Activated CD4-positive, alpha-beta T cell treated with anti-CD3 and anti-CD28 coated beads, Interleukin-2, amount 10 ng/mL, durations not matched to agents 24 days and 14 days (primary cell): Measurements from ENCODE around the gene THBS3. TPM values are rescaled to one million over a fixed set of nuclear protein-coding genes. Genes with fewer than 3 reads are reported as not detected.
A peak's percentile ranks its signal among the peaks of the same experiment; 100 is the strongest.
"Not testable (repeated sequence)": the region's sequence is repeated elsewhere in the genome, so short reads cannot be mapped to it uniquely, and the experiment has no call there.

Experiments
- DNase-seq: peaks from one replicate; pipeline ENCODE4 v3.0.0; 2022
- H3K27ac Mint-ChIP-seq: one replicate; pipeline ENCODE4 v1.8.0; 2022; ENCODE audit warnings: mild to moderate bottlenecking, mixed read lengths
- H3K27me3 Mint-ChIP-seq: one replicate; pipeline ENCODE4 v1.8.0; 2022; ENCODE audit warnings: mixed read lengths
- H3K36me3 Mint-ChIP-seq: one replicate; pipeline ENCODE4 v1.8.0; 2022; ENCODE audit warnings: low read depth, mild to moderate bottlenecking, mixed read lengths
- H3K4me1 Mint-ChIP-seq: one replicate; pipeline ENCODE4 v1.8.0; 2021; ENCODE audit warnings: mixed read lengths
- H3K4me3 Mint-ChIP-seq: one replicate; pipeline ENCODE4 v1.8.0; 2022; ENCODE audit warnings: mild to moderate bottlenecking, moderate library complexity, mixed read lengths
- H3K9me3 Mint-ChIP-seq: one replicate; pipeline ENCODE4 v1.8.0; 2021; ENCODE audit warnings: mixed read lengths
- intact Hi-C: fragments of 100-400 bp; cut with micrococcal nuclease; formaldehyde crosslinking; loops from one replicate; pipeline ENCODE4 v1.15.1; 2023
- total RNA-seq: library from RNA; stranded (reverse); gene quantifications from 2 replicates; pipeline ENCODE4 v1.2.3, GENCODE V29; 2022

Gene THBS3
- total RNA-seq, 1 donor from 2014 or later: 10.6 TPM

DNA sequence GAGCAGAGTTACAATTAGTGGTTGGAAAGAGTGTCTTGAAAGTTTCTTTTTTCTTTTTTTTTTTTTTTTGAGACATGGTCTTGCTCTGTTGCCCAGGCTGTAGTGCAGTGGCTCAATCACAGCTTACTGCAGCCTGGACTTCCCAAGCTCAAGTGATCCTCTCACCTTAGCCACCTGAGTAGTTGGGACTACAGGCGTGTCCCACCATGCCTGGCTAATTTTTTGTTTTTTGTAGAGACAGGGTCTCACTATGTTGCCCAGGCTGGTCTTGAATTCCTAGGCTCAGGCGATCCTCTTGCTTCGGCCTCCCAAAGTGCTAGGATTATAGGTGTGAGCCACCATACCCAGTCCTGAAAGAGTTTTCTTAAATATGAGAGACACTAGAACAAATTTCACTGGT, 39.1 kb upstream of the THBS3 start:
- H3K27me3 Mint-ChIP-seq, intact Hi-C loops, H3K27ac Mint-ChIP-seq, H3K9me3 Mint-ChIP-seq, H3K4me3 Mint-ChIP-seq, DNase-seq: not testable (repeated sequence)
- Mint-ChIP-seq H3K4me1 (peaks cover 37% of the 10 kb centered on the region), H3K36me3 (peaks cover 15% of the 10 kb centered on the region)

DNA sequence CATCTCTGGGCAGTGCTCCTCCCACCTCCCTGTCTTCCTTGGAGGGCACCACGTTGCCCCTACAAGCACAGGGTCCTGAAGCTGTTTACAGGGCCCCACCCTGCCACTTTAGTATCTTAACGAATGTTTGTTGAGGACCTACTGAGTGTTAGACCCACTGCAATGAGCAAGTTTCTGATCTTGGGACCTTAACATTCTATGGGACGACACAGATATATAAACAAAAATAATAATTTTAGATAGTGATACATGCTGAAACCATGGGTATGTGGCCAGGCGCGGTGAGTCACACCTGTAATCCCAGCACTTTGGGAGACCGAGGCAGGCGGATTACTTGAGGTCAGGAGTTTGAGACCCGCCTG, 37.4 kb upstream of the THBS3 start:
- peak overlapping the region; percentile 96 for H3K27ac Mint-ChIP-seq
- peaks cover 49% of the 10 kb centered on the region for H3K4me1 Mint-ChIP-seq
- intact Hi-C loops: loop anchor here (2.0 kb wide), 1 partner anchor 36 kb away; the partner anchor contains the start of gene MTX1

DNA sequence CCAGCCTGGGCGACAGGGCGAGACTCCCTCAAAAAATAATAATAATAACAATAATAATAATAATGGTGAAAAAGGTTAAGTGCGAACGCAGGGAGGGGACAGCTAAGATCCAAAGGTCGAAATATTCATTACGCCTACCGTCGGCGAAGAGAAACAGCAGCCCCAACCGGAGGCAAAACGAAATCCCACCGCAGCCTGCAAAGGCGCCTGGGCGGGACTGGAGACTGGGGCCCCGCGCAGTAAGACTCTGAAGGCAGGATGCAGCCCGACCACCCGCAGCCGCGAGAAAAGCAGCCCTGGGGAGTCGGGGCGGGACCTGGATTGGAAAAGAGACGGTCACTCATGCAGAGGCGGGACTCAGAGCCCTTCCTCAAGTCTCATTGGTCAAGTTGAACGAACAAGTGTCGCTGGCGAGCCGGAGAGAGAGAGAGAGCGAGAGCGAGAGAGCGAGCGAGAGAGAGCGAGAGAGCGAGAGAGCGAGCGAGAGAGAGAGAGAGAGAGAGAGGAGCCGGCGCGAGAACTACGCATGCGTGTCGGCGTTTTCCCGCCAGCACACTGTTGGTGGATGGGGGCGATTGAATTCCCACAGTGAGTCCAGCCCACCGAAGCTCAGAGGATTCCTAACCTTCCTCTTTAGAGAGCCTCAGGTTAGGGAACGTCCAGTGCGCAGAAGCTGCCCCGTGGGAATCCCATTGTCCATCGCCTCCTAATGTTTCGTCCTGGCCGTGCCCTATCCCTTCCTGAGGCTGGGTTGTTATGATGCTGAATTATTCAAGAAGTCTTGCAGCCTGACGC, 36.9 kb upstream of the THBS3 start:
- Mint-ChIP-seq H3K27me3 (peaks cover 3% of the 10 kb centered on the region), H3K4me1 (peaks cover 49% of the 10 kb centered on the region)

More for the DNA sequence above, 37.4 kb upstream of the THBS3 start:
- DNase-seq: no peak
- Mint-ChIP-seq H3K27me3 (peaks cover 3% of the 10 kb centered on the region), H3K9me3 (peaks cover 4% of the 10 kb centered on the region), H3K4me3 (peak overlapping the region; percentile 81), H3K36me3 (peaks cover 15% of the 10 kb centered on the region)

DNA sequence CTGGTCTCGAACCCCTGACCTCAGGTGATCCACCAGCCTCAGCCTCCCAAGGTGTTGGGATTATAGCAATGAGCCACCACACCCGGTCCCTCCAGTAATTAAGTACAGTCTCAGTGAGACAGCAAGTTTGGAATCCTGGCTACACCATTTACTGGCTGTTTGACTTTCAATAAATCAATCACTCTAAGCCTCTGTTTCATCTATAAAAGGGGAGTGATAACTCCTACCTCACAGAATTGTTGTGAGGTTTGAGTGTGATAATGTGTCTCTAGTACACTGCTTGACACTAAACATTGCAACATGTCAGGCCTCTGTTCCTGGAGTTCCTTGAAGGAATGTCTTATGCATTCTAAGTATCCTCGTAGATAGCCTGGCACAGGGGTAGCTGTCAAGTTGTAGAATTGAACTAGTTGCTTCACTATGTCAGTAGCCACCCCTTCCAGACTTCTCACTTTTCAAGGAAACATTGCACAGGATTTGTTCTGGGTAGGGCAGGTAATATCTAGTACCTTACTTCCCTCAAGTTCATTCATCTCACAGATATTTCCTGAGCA, 35.2 kb upstream of the THBS3 start:
- DNase-seq: no peak
- Mint-ChIP-seq H3K27me3 (peaks cover 3% of the 10 kb centered on the region), H3K4me1 (peaks cover 49% of the 10 kb centered on the region), H3K27ac (peak overlapping the region; percentile 92), H3K9me3 (peaks cover 4% of the 10 kb centered on the region), H3K36me3 (peaks cover 17% of the 10 kb centered on the region), H3K4me3 (peak overlapping the region; percentile 81)
- intact Hi-C loops: no loop called here

More for the DNA sequence above, 36.9 kb upstream of the THBS3 start:
- peak; percentile 99 for DNase-seq
- intact Hi-C loops: loop anchor here (1.0 to 2.0 kb wide), 4 partner anchors 17 to 36 kb away; partner anchors contain the start of genes HCN3, MTX1 and SCAMP3
- Mint-ChIP-seq H3K27ac (peak overlapping the region; percentile 96), H3K4me3 (peak overlapping the region; percentile 81), H3K36me3 (peaks cover 15% of the 10 kb centered on the region), H3K9me3 (peaks cover 4% of the 10 kb centered on the region)

GRCh38 chr1:155241841-155242264, 34.2 kb upstream of the THBS3 start:
- Mint-ChIP-seq H3K9me3 (peaks cover 4% of the 10 kb centered on the region), H3K4me3 (peak overlapping the region; percentile 89), H3K4me1 (peaks cover 49% of the 10 kb centered on the region), H3K27ac (peak overlapping the region; percentile 85), H3K36me3 (peaks cover 19% of the 10 kb centered on the region), H3K27me3 (peaks cover 3% of the 10 kb centered on the region)
- DNase-seq: peak; percentile 67
- intact Hi-C loops: loop anchor here (2.0 kb wide), 1 partner anchor 23 kb away; no protein-coding TSS in a partner anchor

DNA sequence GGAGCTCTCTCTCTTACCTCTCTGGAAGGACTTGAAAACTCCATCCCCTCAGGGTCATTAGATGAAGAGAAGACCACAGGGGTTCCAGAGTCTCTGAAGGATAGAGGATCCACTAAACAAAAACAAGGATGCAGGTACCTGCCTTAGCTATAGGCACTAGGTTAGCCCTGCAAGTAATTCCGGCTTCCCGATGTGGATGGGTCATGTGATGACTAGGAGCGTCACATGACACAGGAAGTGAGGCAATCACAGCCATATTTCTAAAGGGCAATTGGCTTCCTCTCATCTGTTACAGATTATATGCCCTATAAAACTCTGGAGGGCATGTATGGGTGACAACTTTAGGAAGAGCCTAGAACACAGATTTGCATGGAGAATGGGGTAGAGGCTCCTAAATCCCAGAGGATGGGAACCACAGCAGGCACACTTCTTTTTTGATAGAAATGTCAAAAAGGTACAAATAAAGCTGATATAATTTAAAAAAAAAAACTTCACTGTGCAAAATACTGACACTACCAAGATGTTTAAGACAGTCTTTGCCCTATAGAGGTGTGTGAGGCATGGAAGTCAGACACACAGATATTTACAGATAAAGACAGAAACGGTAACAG, 33.5 kb upstream of the THBS3 start:
- Mint-ChIP-seq H3K27ac (peak overlapping the region; percentile 85), H3K36me3 (peaks cover 21% of the 10 kb centered on the region), H3K4me1 (peaks cover 47% of the 10 kb centered on the region), H3K4me3 (peak overlapping the region; percentile 89), H3K9me3 (peaks cover 4% of the 10 kb centered on the region), H3K27me3 (peaks cover 3% of the 10 kb centered on the region)
- DNase-seq: peak; percentile 93
- intact Hi-C loops: loop anchor here (2.0 kb wide), 1 partner anchor 22 kb away; no protein-coding TSS in a partner anchor

- H3K4me1 Mint-ChIP-seq: peaks cover 24% of the 10 kb centered on the region
- intact Hi-C loops: no loop called here
- peaks cover 20% of the 10 kb centered on the region for H3K36me3 Mint-ChIP-seq
- DNase-seq: no peak
- H3K9me3 Mint-ChIP-seq: no peaks in the 10 kb centered on the region
- H3K4me3 Mint-ChIP-seq: no peak overlapping the region
- no peaks in the 10 kb centered on the region for H3K27me3 Mint-ChIP-seq
- H3K27ac Mint-ChIP-seq: no peak overlapping the region
These were observed 28.8 kb upstream of the THBS3 start for GRCh38 chr1:155236451-155236850.

DNA sequence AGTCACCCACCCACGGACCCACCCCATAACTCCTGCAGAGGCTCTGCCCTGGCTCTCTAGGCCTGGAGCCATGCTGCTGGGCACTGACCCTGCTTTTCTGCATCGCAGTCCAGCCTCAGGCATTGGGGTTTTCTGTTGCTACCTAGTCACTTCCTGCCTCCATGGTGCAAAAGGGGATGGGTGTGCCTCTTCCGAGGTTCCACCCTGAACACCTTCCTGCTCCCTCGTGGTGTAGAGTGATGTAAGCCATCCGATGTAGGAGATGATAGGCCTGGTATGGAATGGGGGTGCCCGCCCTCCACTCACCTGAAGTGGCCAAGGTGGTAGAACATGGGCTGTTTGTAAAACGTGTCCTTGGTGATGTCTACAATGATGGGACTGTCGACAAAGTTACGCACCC, 27.7 kb upstream of the THBS3 start:
- H3K27me3 Mint-ChIP-seq, H3K4me3 Mint-ChIP-seq, intact Hi-C loops, H3K9me3 Mint-ChIP-seq, DNase-seq: not testable (repeated sequence)
- Mint-ChIP-seq H3K27ac (peak overlapping the region; percentile 16), H3K36me3 (peaks cover 18% of the 10 kb centered on the region), H3K4me1 (peaks cover 15% of the 10 kb centered on the region)

GRCh38 chr1:155233502-155233901, 25.8 kb upstream of the THBS3 start:
- DNase-seq, H3K4me3 Mint-ChIP-seq, H3K9me3 Mint-ChIP-seq, H3K27me3 Mint-ChIP-seq, H3K27ac Mint-ChIP-seq, intact Hi-C loops: not testable (repeated sequence)
- H3K36me3 Mint-ChIP-seq: peaks cover 16% of the 10 kb centered on the region
- H3K4me1 Mint-ChIP-seq: peaks cover 13% of the 10 kb centered on the region

- Mint-ChIP-seq H3K36me3 (peaks cover 16% of the 10 kb centered on the region), H3K4me1 (peaks cover 20% of the 10 kb centered on the region)
- H3K4me3 Mint-ChIP-seq, DNase-seq, H3K9me3 Mint-ChIP-seq, H3K27me3 Mint-ChIP-seq, H3K27ac Mint-ChIP-seq, intact Hi-C loops: not testable (repeated sequence)
These were observed 24.6 kb upstream of the THBS3 start for GRCh38 chr1:155232001-155232978.

DNA sequence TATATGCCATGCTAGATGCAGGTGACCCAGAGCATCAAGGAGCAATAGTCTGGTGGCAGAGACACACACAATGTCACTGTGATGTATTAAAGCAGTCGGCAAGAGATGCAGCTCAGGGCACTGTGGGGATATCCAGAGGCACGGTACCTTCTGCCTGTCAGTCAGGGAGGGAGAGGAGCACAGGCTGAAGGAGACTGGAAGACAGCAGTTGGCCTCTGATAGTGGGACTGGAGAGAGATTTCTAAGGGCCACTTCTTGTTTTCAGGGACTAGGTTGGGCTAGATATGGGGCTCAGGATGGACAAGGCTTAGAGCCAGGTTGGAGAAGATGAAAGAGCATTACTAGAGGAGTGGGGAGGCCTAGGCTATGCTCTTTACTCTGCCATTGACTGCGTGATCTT, 23.6 kb upstream of the THBS3 start:
- peaks cover 12% of the 10 kb centered on the region for H3K36me3 Mint-ChIP-seq
- intact Hi-C loops, H3K9me3 Mint-ChIP-seq, H3K27me3 Mint-ChIP-seq, DNase-seq, H3K4me3 Mint-ChIP-seq, H3K27ac Mint-ChIP-seq: not testable (repeated sequence)
- peaks cover 22% of the 10 kb centered on the region for H3K4me1 Mint-ChIP-seq

DNA sequence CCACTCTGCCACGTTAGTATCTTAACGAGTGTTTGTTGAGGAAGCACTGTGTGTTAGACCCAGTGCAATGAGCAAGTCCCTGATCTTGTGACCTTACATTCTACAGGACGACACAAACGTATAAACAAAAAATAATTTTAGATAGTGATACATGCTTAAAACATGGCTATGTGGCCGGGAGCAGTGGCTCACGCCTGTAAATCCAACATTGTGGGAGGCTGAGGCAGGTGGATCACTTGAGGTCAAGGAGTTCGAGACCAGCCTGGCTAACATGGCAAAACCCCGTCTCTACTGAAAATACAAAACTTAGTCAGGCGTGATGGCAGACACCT, 20.4 kb upstream of the THBS3 start:
- Mint-ChIP-seq H3K4me3 (peak overlapping the region; percentile 88), H3K9me3 (no peaks in the 10 kb centered on the region), H3K27me3 (no peaks in the 10 kb centered on the region), H3K36me3 (peaks cover 12% of the 10 kb centered on the region), H3K27ac (peak overlapping the region; percentile 88), H3K4me1 (peaks cover 26% of the 10 kb centered on the region)
- DNase-seq: no peak
- intact Hi-C loops: no loop called here
